NCI-H2029 treated with DMSO at 0.1 percent for 48 hours (cell line): Measurements from ENCODE around the gene NXPE3.
"Not testable (repeated sequence)": the region's sequence is repeated elsewhere in the genome, so short reads cannot be mapped to it uniquely, and the experiment has no call there.

Experiments
- DNase-seq: peaks from one replicate; lab custom pipeline; 2025; lab: John Stamatoyannopoulos, UW

NXPE3 gene

GRCh38 chr3:101779047-101779821, at the start of gene NXPE3:
Gene NXPE3, plus strand, starts transcription at chr3:101779211. Its CDS starts 6,386 bp downstream, at chr3:101785597.
- peak; percentile 51 for DNase-seq

- no peak for DNase-seq
Measured at GRCh38 chr3:101729586-101729985, 49.4 kb upstream of the NXPE3 start.

GRCh38 chr3:101730839-101731238, 48.2 kb upstream of the NXPE3 start:
- no peak for DNase-seq

GRCh38 chr3:101732240-101732641, 46.8 kb upstream of the NXPE3 start:
- no peak for DNase-seq

GRCh38 chr3:101735833-101736232, 43.2 kb upstream of the NXPE3 start:
- DNase-seq, result no peak

- not testable (repeated sequence) for DNase-seq
Measured at GRCh38 chr3:101741914-101742313, 37.1 kb upstream of the NXPE3 start.

GRCh38 chr3:101744811-101745210, 34.2 kb upstream of the NXPE3 start:
- DNase-seq, result no peak

- DNase-seq, result not testable (repeated sequence)
Measured at GRCh38 chr3:101745934-101746333, 33.1 kb upstream of the NXPE3 start.

GRCh38 chr3:101753386-101754113, 25.5 kb upstream of the NXPE3 start:
- not testable (repeated sequence) for DNase-seq

- DNase-seq, result no peak
Measured at GRCh38 chr3:101758224-101758623, 20.8 kb upstream of the NXPE3 start.

- no peak for DNase-seq
Measured at GRCh38 chr3:101762041-101762646, 16.9 kb upstream of the NXPE3 start.

- DNase-seq, result not testable (repeated sequence)
Measured at GRCh38 chr3:101777745-101778281, 1.2 kb upstream of the NXPE3 start.

GRCh38 chr3:101778385-101779046, 495 bp upstream of the NXPE3 start:
- DNase-seq, result no peak

GRCh38 chr3:101779822-101780381, 891 bp downstream of the NXPE3 start:
- DNase-seq, result no peak

GRCh38 chr3:101780661-101781060, 1.6 kb downstream of the NXPE3 start:
- no peak for DNase-seq

GRCh38 chr3:101781166-101781565, 2.2 kb downstream of the NXPE3 start:
- DNase-seq, result no peak

GRCh38 chr3:101784855-101785613, 6.0 kb downstream of the NXPE3 start:
- no peak for DNase-seq

- DNase-seq, result no peak
Measured at GRCh38 chr3:101791778-101792177, 12.8 kb downstream of the NXPE3 start.

- DNase-seq, result no peak
Measured at GRCh38 chr3:101796077-101796680, 17.2 kb downstream of the NXPE3 start.

GRCh38 chr3:101801174-101801573, 22.2 kb downstream of the NXPE3 start:
- no peak for DNase-seq

GRCh38 chr3:101802179-101802578, 23.2 kb downstream of the NXPE3 start:
- DNase-seq, result no peak
